ENCODE measurements around the gene LRFN2.

LRFN2 gene

DNA sequence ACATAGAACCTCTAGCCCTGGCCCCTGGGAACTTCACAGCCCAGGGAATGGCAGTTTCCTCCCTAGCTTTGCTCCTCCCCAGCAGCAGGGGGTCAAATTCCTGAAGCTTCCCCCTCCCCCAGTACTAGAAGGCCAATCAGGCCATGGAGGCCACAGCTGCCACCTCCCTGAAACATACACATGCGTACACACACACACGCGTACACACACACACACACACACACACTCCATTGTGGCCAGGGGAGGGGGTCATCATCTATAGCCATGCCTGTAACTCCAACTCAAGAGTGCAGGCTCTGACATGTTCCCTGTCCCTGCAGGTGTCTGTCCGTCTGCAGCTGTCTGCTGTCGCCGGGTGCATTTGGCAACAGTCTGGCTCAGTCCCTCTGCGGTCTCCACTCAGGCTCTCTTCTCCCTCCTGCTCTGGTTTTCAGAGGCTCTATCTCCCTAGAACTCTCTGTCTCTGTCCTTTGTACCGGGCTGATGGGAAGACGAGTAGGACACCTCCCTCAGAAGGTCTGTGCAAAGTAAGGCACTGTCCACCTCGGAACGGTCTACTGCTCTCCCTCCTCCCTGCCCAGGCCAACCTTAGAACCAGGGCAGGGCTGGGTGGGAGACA, 1.4 kb downstream of the LRFN2 start:
- H3K4me1 ChIP-seq (ENCODE audit: control insufficient read depth, insufficient read depth, low read length) = peaks cover 14% of the 10 kb centered on the region
- H3K9ac ChIP-seq (ENCODE audit: low read length) = no peak overlapping the region
- no peak overlapping the region for H3K4me3 ChIP-seq (ENCODE audit: low read length)
- H3K36me3 ChIP-seq (ENCODE audit: control insufficient read depth, insufficient read depth, low read length) = no peaks in the 10 kb centered on the region
- H3K27me3 ChIP-seq (ENCODE audit: control insufficient read depth, insufficient read depth, low read length) = peaks cover 67% of the 10 kb centered on the region
- no peaks in the 10 kb centered on the region for H3K9me3 ChIP-seq (ENCODE audit: control insufficient read depth, low read length)

DNA sequence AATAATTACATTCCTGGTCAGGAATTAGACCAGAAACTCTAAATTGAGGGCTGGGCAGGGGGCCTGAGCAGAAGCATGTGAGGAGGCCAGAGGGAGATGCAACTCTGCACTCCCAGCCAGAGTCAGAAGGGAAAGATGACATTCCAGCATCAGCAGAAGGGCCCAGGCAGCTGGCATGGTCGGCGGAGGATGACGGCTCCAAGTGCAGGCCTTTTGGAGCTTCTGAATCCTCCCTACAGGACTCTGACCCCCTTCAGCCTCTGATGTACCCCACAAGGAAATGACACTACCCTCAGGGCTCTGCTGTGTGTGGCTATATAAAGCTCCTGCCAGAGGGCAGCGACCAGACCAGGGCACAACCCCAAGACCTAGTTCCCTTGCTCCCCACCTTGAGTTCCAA, 1.9 kb downstream of the LRFN2 start:
- H3K4me3 ChIP-seq (ENCODE audit: low read length) = no peak overlapping the region
- H3K4me1 ChIP-seq (ENCODE audit: control insufficient read depth, insufficient read depth, low read length) = peaks cover 14% of the 10 kb centered on the region
- H3K9ac ChIP-seq (ENCODE audit: low read length) = no peak overlapping the region
- H3K36me3 ChIP-seq (ENCODE audit: control insufficient read depth, insufficient read depth, low read length) = no peaks in the 10 kb centered on the region
- H3K9me3 ChIP-seq (ENCODE audit: control insufficient read depth, low read length) = no peaks in the 10 kb centered on the region
- H3K27me3 ChIP-seq (ENCODE audit: control insufficient read depth, insufficient read depth, low read length) = peaks cover 63% of the 10 kb centered on the region

GRCh38 chr6:40584741-40585140, 2.4 kb downstream of the LRFN2 start:
- H3K9me3 ChIP-seq (ENCODE audit: control insufficient read depth, low read length) = no peaks in the 10 kb centered on the region
- H3K4me3 ChIP-seq (ENCODE audit: low read length) = no peak overlapping the region
- no peaks in the 10 kb centered on the region for H3K36me3 ChIP-seq (ENCODE audit: control insufficient read depth, insufficient read depth, low read length)
- H3K9ac ChIP-seq (ENCODE audit: low read length) = no peak overlapping the region
- peaks cover 60% of the 10 kb centered on the region for H3K27me3 ChIP-seq (ENCODE audit: control insufficient read depth, insufficient read depth, low read length)
- peaks cover 14% of the 10 kb centered on the region for H3K4me1 ChIP-seq (ENCODE audit: control insufficient read depth, insufficient read depth, low read length)

- Histone ChIP-seq H3K27me3 (ENCODE audit: control insufficient read depth, insufficient read depth, low read length) (peaks cover 52% of the 10 kb centered on the region), H3K36me3 (ENCODE audit: control insufficient read depth, insufficient read depth, low read length) (no peaks in the 10 kb centered on the region), H3K9me3 (ENCODE audit: control insufficient read depth, low read length) (no peaks in the 10 kb centered on the region), H3K4me3 (ENCODE audit: low read length) (no peak overlapping the region), H3K9ac (ENCODE audit: low read length) (no peak overlapping the region), H3K4me1 (ENCODE audit: control insufficient read depth, insufficient read depth, low read length) (peaks cover 14% of the 10 kb centered on the region)
Measured at GRCh38 chr6:40583709-40584108, 3.5 kb downstream of the LRFN2 start.

DNA sequence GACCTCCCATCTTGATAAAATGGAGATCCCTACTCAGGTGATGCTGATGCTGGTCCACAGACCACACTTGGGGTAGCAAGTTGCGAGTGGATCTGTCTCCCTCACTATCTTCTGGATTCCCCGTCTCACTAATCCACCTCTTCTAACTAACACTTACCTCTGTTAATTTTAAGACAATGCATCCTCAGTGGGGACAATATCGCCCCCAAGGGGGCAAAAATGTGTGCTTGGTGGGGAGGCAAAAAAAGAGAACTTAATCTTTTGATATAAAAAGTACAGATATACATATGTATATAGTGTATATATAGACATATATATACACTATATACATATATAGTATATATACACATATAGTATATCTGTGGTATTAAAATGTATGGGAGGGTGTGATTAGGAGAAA, 4.3 kb downstream of the LRFN2 start:
- no peak overlapping the region for H3K9ac ChIP-seq (ENCODE audit: low read length)
- no peaks in the 10 kb centered on the region for H3K9me3 ChIP-seq (ENCODE audit: control insufficient read depth, low read length)
- no peaks in the 10 kb centered on the region for H3K36me3 ChIP-seq (ENCODE audit: control insufficient read depth, insufficient read depth, low read length)
- peaks cover 46% of the 10 kb centered on the region for H3K27me3 ChIP-seq (ENCODE audit: control insufficient read depth, insufficient read depth, low read length)
- H3K4me1 ChIP-seq (ENCODE audit: control insufficient read depth, insufficient read depth, low read length) = peaks cover 9% of the 10 kb centered on the region
- no peak overlapping the region for H3K4me3 ChIP-seq (ENCODE audit: low read length)

DNA sequence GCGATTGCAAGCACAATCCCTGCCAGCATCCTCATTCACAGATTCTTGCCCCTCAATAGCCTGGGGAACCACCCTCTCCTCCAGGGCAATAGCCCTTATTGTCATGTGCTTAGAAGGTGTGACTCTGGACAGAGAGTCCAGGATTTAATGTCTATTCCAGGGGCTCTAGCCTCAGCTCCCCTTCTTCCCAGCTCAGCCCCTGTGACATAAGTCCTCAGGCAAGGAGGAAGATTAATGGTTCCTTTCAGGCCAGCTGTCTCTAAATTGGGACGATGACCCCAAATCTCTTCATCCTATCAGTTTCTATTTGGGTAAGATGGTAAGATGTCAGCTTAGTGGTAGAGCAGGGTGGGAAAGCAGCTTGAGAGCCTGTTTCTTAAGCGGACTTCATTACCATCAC, 8.1 kb downstream of the LRFN2 start:
- Histone ChIP-seq H3K9ac (ENCODE audit: low read length) (no peak overlapping the region), H3K36me3 (ENCODE audit: control insufficient read depth, insufficient read depth, low read length) (no peaks in the 10 kb centered on the region), H3K4me1 (ENCODE audit: control insufficient read depth, insufficient read depth, low read length) (no peaks in the 10 kb centered on the region), H3K9me3 (ENCODE audit: control insufficient read depth, low read length) (no peaks in the 10 kb centered on the region), H3K4me3 (ENCODE audit: low read length) (no peak overlapping the region), H3K27me3 (ENCODE audit: control insufficient read depth, insufficient read depth, low read length) (peaks cover 14% of the 10 kb centered on the region)

DNA sequence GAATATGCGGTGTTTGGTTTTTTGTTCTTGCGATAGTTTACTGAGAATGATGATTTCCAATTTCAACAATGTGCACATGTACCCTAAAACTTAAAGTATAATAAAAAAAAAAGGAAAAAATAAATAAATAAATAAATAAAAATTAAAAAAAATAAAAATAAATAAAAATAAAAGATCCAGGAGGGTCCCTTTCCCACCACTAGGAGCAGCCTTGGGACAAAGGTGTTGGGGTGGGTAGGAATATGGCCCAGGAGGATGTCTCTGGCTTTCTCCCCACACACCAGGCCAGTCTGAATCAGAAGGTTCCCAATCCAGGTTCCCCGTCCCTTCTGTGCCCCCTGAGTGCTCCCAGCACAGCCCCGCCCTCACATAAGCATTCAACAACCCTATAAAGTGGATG, 9.5 kb downstream of the LRFN2 start:
- peaks cover 12% of the 10 kb centered on the region for H3K27me3 ChIP-seq (ENCODE audit: control insufficient read depth, insufficient read depth, low read length)
- H3K4me1 ChIP-seq (ENCODE audit: control insufficient read depth, insufficient read depth, low read length) = no peaks in the 10 kb centered on the region

DNA sequence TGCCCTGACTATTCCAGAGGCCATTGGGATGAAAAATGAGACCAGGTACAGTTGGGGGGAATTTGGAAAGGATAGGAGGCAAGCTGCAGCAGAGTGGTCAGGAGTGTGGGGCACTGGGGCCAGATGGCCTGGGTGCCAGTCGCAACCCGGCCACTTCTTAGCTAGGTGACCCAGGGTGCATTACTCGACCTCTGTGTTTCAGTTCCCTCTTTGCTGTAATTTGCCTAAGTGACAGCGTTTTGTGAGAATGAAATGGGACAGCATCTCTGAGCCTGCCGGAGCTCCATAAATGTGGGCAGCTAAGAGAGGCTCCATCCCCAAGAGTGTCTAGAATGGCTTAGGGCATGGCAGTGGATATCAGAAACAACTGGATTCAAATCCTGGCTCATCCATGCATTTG, 13.9 kb downstream of the LRFN2 start:
- H3K9me3 ChIP-seq (ENCODE audit: control insufficient read depth, low read length) = no peaks in the 10 kb centered on the region
- H3K36me3 ChIP-seq (ENCODE audit: control insufficient read depth, insufficient read depth, low read length) = no peaks in the 10 kb centered on the region
- no peak overlapping the region for H3K4me3 ChIP-seq (ENCODE audit: low read length)
- no peak overlapping the region for H3K9ac ChIP-seq (ENCODE audit: low read length)
- peaks cover 4% of the 10 kb centered on the region for H3K27me3 ChIP-seq (ENCODE audit: control insufficient read depth, insufficient read depth, low read length)
- H3K4me1 ChIP-seq (ENCODE audit: control insufficient read depth, insufficient read depth, low read length) = no peaks in the 10 kb centered on the region

More for the DNA sequence above, 9.5 kb downstream of the LRFN2 start:
- H3K36me3 ChIP-seq (ENCODE audit: control insufficient read depth, insufficient read depth, low read length) = no peaks in the 10 kb centered on the region
- H3K9me3 ChIP-seq (ENCODE audit: control insufficient read depth, low read length) = no peaks in the 10 kb centered on the region
- no peak overlapping the region for H3K4me3 ChIP-seq (ENCODE audit: low read length)
- no peak overlapping the region for H3K9ac ChIP-seq (ENCODE audit: low read length)

DNA sequence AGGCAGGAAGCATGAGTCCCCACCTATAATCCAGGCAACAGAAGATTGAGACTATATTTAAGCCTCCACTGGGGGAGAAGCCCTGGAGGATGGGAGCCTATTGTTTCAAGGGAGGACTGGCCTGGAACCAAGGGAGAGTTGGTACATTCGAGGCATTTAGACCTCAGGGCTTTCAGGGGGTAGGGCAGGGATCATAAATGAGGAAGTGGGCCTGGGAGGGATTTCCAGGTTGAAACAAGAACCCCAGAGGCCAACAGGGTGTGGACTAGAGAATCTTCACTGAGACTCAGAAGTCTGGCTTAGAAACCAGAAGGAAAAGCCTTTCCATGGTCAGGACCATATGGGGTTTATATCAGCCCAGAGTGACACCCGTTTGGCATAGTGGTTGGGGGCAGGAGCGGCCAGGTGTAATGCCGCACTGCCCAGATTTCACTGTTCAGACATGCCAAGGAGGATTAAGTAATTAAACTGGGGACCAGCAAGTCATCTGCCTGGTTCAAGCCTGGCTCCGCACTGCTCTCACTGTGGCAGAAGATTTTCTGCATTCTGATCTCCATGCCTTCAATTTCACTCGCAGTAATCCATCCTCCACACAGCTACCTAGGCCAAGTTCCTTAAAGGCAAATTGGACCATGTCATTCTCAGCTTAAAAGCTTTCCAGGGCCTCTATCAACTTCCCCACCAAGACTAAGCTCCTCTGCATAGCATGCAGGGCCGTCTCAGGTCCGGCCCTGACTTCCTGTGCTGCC, 17.8 kb downstream of the LRFN2 start:
- H3K27me3 ChIP-seq (ENCODE audit: control insufficient read depth, insufficient read depth, low read length) = peaks cover 4% of the 10 kb centered on the region
- H3K4me1 ChIP-seq (ENCODE audit: control insufficient read depth, insufficient read depth, low read length) = no peaks in the 10 kb centered on the region
- H3K4me3 ChIP-seq (ENCODE audit: low read length) = no peak overlapping the region
- no peaks in the 10 kb centered on the region for H3K36me3 ChIP-seq (ENCODE audit: control insufficient read depth, insufficient read depth, low read length)
- H3K9ac ChIP-seq (ENCODE audit: low read length) = no peak overlapping the region
- H3K9me3 ChIP-seq (ENCODE audit: control insufficient read depth, low read length) = no peaks in the 10 kb centered on the region

DNA sequence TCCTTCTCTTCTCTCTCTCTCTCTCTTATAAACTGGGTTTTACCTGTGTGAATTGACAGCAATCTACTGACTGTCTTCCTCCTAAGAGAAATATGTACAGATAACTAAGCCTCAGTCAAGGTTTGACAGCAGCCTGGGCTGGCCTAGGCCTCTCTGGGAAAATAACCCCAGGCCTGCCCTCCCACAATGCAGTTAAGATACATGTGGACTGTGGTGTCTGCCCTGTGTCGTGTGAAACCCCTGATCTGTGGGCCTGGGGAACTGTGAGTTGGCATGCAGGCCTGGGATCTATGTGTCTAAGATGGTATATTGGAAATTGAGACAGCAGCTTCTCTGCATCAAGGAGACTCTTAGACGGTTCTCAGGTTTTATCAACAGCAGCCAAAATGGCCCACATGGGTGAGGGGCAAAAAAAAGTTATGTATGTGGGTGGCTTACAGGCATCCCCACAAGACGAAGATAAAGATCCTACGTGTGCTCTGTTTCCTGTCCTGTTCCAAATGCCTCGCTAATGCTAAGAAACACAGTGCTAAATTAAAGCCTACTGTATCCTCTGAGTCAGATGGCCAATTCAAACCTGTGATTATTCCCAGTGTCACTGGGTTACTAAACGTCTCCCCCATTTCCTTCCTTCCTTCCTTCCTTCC, 19.0 kb downstream of the LRFN2 start:
- peaks cover 2% of the 10 kb centered on the region for H3K27me3 ChIP-seq (ENCODE audit: control insufficient read depth, insufficient read depth, low read length)
- no peaks in the 10 kb centered on the region for H3K36me3 ChIP-seq (ENCODE audit: control insufficient read depth, insufficient read depth, low read length)
- H3K9me3 ChIP-seq (ENCODE audit: control insufficient read depth, low read length) = no peaks in the 10 kb centered on the region
- no peak overlapping the region for H3K9ac ChIP-seq (ENCODE audit: low read length)
- no peaks in the 10 kb centered on the region for H3K4me1 ChIP-seq (ENCODE audit: control insufficient read depth, insufficient read depth, low read length)
- no peak overlapping the region for H3K4me3 ChIP-seq (ENCODE audit: low read length)

- H3K9me3 ChIP-seq (ENCODE audit: control insufficient read depth, low read length) = no peaks in the 10 kb centered on the region
- no peak overlapping the region for H3K9ac ChIP-seq (ENCODE audit: low read length)
- H3K4me1 ChIP-seq (ENCODE audit: control insufficient read depth, insufficient read depth, low read length) = no peaks in the 10 kb centered on the region
- peaks cover 9% of the 10 kb centered on the region for H3K27me3 ChIP-seq (ENCODE audit: control insufficient read depth, insufficient read depth, low read length)
- no peaks in the 10 kb centered on the region for H3K36me3 ChIP-seq (ENCODE audit: control insufficient read depth, insufficient read depth, low read length)
- H3K4me3 ChIP-seq (ENCODE audit: low read length) = no peak overlapping the region
Measured at GRCh38 chr6:40563111-40563510, 24.1 kb downstream of the LRFN2 start.

- Histone ChIP-seq H3K4me3 (ENCODE audit: low read length) (no peak overlapping the region), H3K36me3 (ENCODE audit: control insufficient read depth, insufficient read depth, low read length) (no peaks in the 10 kb centered on the region), H3K9ac (ENCODE audit: low read length) (no peak overlapping the region), H3K27me3 (ENCODE audit: control insufficient read depth, insufficient read depth, low read length) (peaks cover 9% of the 10 kb centered on the region), H3K4me1 (ENCODE audit: control insufficient read depth, insufficient read depth, low read length) (no peaks in the 10 kb centered on the region), H3K9me3 (ENCODE audit: control insufficient read depth, low read length) (no peaks in the 10 kb centered on the region)
Measured at GRCh38 chr6:40559056-40559455, 28.1 kb downstream of the LRFN2 start.
